Activated CD4-positive, alpha-beta T cell treated with anti-CD3 and anti-CD28 coated beads for 1 hour (primary cell): Measurements from ENCODE around the gene SDC1.
"Not testable (repeated sequence)": the region's sequence is repeated elsewhere in the genome, so short reads cannot be mapped to it uniquely, and the experiment has no call there.

Experiments used
- DNase-seq: peaks from one replicate; pipeline ENCODE4 v3.0.0-alpha.2; 2020

SDC1 gene, protein sequence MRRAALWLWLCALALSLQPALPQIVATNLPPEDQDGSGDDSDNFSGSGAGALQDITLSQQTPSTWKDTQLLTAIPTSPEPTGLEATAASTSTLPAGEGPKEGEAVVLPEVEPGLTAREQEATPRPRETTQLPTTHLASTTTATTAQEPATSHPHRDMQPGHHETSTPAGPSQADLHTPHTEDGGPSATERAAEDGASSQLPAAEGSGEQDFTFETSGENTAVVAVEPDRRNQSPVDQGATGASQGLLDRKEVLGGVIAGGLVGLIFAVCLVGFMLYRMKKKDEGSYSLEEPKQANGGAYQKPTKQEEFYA

DNA sequence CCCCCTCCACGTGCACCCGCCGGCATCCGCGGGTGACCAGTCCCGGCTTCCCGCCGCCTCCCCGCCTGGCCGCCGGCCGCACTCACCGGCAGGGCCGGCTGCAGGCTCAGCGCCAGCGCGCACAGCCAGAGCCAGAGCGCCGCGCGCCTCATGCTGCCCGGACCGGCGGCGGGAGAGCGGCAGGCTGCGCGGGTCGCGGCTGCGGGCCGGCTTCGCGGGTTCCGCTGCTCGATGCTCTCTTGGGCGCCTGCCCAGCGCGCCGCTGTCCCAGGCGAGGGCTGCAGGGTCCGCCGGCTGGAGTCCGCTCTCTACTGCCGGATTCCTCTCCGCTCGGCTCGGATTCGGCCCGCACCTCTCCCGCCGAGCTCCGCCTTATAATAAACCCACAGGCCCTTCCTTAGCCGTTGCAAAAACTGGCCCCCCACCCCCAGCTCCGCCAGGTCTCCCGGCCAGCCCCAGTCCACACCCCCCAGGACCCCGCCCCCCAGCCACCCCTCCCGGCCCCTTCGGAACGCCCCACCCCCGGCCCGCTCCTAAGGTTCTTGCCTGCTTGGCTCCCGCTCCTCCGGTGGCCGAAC is at the start of gene SDC1:
Gene SDC1, minus strand, starts transcription at position 415 of the 578 bp plus-strand sequence. Its CDS starts 263 bp downstream, at position 152.
- no peak for DNase-seq

- DNase-seq: no peak
These were observed 48.1 kb upstream of the SDC1 start for GRCh38 chr2:20273042-20273441.

GRCh38 chr2:20268317-20268716 is 43.4 kb upstream of the SDC1 start:
- DNase-seq: not testable (repeated sequence)

DNA sequence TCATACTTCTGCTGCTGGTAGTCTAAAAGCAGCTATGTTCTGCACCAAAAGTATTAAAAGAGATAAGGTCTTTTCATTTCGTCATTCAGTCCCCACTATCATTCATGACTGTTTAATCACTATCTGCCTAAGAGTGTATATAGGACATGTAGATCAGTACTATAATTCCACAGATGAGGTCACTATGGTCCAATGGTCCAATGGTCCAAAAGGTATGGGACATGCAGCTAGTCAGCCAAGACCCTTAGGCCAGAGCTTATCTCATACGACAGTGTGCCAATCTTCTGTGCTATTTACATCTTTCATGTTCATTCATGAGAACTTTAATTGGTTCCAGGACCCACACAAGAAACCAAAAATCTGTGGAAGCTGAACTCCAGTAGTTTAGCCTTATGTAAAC is 42.6 kb upstream of the SDC1 start:
- no peak for DNase-seq

DNA sequence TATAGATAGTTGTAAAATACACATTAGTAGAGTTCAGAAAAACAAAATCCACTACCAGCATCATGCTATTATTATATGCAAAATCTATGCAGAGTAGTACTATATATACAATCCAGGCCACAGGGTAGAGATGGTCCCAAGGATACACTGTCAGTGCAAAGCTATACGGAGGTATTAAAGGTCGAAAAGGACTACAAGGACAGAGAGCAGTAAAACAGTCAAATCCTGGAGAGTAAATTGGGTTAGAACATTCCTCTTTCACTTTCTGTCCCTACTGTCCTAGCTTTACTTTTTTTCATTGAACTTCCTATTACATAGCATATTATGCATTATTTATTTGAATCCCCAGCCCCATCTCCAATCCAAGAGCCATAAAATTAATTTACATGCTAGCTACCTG is 39.7 kb upstream of the SDC1 start:
- no peak for DNase-seq

DNA sequence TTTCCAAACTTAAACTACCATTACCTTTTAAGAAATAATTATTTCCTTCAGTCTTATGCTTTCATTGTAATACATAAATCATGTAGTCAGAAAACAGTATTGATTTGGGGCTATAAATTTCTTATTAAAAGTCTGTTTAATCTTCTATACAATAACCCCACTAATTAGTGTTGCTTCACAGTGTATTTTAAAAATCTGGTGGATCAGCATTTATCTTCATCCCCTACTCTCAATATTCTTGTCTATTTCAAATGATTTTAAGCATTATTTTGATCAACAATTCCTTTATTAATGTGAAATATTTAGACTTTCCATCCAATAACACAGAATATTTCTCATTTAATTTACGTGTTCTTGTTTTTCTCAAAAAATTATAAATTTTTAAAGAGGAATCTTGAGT is 32.5 kb upstream of the SDC1 start:
- DNase-seq: no peak

GRCh38 chr2:20254731-20255130 is 29.8 kb upstream of the SDC1 start:
- no peak for DNase-seq

GRCh38 chr2:20250436-20250835 is 25.5 kb upstream of the SDC1 start:
- no peak for DNase-seq

- DNase-seq: no peak
These were observed 24.2 kb upstream of the SDC1 start for GRCh38 chr2:20249170-20249569.

DNA sequence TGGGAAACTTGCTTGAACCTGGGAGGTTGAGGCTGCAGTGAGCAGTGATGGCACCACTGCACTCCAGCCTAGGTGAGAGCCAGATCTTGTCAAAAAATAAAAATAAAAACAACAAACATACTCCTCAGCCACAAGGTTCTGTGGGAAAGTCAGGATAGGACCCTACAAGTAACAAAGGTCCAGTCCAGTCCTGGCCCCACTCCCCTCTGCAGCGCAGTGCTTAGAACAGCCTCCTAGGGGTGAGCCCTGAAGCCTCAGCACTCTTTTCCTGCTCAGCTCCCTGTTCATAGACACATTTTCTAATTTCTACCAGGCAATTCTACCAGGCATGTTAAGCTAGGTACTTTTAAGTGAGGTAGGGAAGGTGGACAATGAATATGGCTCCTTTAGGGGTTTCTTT is 22.2 kb upstream of the SDC1 start:
- no peak for DNase-seq

GRCh38 chr2:20243637-20244036 is 18.7 kb upstream of the SDC1 start:
- not testable (repeated sequence) for DNase-seq

DNA sequence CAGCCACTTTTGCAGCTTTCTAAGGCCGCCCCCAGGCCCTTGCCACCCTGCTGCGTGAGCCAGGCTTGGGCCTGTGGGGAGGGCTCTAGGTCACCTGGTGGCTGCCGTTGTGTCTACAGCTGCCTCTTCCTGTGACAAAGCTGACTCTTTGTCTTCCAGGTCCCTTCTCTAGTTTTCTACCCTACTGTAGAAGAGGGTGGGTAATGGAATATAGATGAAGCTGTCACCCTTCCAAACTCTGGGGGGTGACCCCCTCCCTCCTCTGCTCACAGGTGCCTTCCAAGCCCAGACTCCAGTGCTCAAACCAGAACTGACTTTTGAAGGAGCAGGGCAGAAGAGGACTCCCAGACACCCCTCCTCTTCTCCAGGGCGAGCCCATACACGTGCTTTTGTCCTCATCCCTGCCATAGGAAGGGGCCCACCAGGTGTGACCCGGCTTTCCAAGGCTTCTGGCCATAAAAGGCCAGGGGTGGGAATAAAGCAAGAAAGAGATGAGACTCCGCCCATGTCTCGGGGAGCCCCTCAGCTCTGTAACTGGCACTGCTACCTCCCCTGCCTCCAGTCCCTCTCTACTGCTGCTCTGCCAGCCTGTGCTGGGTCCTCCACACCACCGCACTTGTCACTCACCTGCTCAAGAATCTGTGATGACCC is 17.9 kb upstream of the SDC1 start:
- no peak for DNase-seq

- DNase-seq: no peak
These were observed 17.2 kb upstream of the SDC1 start for GRCh38 chr2:20241973-20242726.

- not testable (repeated sequence) for DNase-seq
These were observed 15.4 kb upstream of the SDC1 start for GRCh38 chr2:20240291-20240690.

GRCh38 chr2:20236496-20236895 is 11.6 kb upstream of the SDC1 start:
- no peak for DNase-seq

DNA sequence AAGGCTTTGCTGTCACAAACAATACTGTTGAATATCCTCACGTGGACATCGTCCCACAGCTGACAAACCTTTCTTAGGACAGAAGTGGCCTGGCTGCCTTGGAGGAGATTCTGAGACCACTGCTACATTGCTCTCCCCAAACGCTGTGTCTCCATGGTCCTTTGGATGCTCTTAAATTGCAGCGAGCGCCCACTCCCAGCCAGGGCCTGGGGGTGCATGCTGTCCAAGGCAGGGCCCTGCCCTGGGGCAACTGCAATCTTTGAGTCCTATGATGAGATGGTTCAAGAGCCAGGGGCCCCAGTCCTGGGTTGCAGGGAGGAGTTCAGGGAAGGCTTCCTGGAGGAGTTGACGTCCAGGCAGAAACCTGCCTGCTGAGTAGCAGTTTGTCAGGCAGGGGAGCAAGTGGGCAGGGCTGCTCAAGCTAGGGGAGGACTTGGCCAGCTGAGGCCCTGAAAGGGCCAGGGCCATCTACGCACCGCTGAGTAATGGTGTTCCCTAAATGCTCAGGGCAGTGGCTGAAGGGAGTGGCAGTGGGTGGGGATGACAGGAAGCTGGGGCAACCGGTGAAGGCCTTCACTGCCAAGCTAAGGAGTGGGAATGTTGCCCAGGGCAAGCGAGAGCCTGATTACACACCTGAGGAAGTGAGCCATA is 10.8 kb upstream of the SDC1 start:
- no peak for DNase-seq

GRCh38 chr2:20234597-20234996 is 9.7 kb upstream of the SDC1 start:
- DNase-seq: not testable (repeated sequence)

DNA sequence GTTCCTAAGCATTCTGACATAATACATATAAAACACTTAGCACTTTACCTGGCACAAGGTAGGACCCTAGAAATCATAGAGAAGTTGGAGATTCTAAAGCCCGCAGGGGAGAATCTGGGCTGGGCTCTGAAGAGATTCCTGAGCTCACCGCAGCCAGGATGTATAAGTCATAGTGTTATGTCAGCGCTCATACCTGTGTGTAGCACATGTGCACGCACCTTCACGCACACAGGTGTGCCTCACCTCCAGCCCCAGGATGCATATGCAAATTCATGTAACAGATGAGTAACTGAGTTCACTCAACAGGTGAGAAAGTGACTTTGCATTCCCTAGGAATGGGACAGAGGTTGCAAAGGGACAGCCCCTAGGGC is 7.9 kb upstream of the SDC1 start:
- DNase-seq: no peak

DNA sequence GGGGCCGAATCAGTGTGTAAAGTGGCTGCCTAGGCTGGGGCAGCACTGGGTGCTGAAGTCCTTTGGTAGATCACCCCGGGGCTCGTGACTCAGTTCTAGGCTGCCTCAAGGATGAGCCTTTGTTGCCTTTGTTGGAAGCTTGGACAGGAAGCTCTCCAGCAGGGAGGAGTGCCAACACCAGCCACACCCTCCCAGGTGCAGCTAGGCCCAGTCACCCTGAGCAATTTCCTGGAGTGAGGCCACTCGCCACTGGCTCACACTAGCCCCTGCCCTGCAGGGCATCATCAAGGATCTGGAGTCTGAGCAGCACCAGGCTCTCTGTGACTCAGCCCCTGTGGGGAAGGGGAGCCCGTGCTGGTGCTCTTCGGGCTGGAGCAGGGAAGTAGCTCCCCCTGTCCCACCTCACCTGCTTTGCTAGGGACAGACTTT is 6.7 kb upstream of the SDC1 start:
- no peak for DNase-seq

- no peak for DNase-seq
These were observed 6.2 kb upstream of the SDC1 start for GRCh38 chr2:20231159-20231558.

DNA sequence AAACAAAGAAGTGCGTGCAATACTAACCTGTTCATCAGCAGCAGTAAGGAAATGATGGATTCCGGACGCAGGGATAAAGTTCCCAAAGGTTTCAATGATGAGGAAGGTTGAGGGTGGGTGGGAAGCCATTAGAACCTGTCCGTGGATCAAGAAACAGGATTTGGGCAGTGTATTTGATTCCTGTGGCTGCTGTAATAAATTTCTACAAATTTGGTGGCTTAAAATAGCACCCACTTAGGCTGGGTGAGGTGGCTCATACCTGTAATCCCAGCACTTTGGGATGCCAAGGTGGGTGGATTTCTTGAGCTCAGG is 5.1 kb upstream of the SDC1 start:
- DNase-seq: no peak

GRCh38 chr2:20229322-20230113 is 4.6 kb upstream of the SDC1 start:
- DNase-seq: no peak
